HG03342 (cell line): ENCODE data around the gene SLC1A7.

Source experiments
- ATAC-seq: cut with Tn5 transposase; IDR thresholded peaks from one replicate; pipeline ENCODE4 v1.9.1; 2021; ENCODE audit warnings: mild to moderate bottlenecking, moderate library complexity; ENCODE audit not compliant: unreplicated experiment

SLC1A7 gene

DNA sequence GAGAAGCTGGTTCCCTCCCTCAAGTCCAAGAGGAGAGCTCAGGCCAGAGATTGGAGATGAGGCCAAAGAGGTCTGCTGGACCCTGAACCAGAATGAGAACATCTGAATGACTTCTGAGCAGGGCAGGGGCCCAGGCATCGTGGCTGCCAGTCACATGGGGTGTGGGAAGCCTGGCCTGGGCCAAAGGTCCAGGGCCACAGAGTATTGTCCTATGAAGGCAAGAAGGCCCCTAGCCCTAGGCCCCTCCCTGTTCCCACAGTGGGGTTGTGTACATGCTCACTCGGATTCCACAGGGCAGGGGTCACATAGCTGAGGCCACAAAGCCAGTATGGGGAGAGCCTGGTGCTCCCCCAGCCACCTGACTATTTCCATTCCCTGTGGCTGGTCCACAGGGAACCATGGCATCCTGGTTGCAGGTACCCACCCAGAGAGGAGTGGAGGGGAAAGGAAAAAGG is 18.5 kb upstream of the SLC1A7 start:
- no peak for ATAC-seq

DNA sequence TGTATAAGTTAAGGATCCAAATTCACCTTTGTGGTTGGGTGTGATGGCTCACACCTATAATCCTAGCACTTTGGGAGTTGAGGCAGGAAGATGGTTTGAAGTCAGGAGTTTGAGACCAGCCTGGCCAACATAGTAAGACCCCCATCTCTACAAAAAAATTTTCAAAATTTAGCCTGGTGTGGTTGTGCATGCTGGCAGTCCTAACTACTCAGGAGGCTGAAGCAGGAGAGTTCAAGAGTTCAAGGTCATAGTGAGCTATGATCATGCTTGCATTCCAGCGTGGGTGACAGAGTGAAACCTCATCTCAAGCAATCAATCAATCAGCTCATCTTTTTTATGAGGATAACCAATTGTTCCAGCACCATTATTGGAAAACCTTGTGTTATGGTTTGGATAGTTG is 16.5 kb upstream of the SLC1A7 start:
- no peak for ATAC-seq

DNA sequence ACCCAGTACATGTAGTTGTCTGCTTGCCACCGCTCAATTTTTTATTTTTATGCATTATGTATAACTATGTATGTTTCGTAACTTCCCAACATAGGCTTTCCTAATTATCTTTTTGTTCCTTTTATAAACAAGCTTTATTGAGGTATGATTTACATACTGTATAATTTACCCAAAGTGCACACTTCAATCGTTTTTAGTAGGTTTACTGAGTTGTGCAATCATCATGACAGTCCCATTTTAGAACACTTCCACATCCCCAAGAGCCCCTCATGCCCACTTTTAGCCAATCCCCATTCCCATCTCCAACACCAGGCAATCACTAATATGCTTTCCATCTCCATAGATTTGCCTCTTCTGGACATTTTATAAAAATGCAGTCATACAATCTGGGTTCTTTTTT is 14.3 kb upstream of the SLC1A7 start:
- ATAC-seq = no peak

DNA sequence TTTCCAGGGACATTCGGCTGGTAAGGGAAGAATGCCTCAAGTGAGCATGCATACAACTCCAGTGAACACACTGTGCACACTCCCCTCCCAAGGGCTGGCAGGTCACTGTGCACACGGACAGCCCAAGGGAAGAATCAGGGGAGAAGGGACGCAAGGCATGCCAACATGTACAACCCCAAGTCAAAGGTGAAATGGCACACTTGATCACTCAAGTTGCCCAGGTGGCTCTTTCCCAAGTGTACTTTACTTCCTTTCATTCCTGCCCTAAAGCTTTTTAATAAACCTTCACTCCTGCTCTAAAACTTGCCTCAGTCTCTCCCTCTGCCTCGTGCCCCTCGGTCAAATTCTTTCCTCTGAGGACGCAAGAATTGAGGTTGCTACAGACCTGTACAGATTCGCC is 13.5 kb upstream of the SLC1A7 start:
- ATAC-seq = no peak

DNA sequence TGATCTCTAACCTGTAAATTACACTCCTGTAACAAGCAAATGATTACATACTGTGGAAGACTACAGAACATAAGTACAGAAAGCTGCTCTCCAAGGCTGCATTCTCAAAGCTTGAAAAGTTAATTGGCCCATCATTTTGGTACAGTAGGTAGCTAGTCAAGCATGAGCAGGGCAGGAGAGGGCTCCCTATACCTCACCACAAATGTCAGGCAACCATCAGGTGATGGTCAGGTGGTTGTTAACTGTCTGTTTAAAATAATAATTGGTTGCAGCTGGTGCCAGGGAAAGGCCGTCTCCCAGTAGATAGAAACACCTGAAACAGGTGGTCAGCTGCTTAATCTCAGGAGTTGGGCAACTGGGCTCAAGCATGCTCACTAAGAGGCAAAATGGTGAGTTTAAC is 13.1 kb upstream of the SLC1A7 start:
- ATAC-seq = no peak

DNA sequence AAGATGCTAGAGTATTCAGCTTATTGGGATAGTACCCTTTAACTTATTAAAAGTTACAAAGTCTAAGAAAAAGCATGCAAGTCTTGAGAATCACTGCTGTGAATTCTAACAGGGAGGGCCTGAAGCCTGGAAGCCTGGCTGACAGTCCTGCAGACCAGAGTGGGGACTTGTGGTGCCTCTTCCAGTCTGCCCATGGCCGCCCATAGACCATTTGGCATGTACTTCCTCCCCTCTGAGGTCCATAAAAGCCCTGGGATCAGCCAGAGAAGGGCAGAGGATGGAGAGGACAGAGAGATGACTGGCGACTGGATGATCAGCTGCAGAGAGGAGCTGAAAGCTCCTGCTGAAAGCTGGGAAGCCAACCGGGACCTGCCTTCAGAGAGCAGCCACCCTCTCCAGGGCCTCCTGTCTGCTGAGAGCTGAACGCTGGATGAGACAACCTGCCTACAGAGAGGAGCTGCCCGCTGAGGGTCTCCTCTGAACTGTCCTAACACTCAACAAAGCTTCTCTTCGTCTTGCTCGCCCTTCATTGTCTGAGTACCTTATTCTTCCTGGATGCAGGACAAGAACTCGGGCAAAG is 12.5 kb upstream of the SLC1A7 start:
- no peak for ATAC-seq

DNA sequence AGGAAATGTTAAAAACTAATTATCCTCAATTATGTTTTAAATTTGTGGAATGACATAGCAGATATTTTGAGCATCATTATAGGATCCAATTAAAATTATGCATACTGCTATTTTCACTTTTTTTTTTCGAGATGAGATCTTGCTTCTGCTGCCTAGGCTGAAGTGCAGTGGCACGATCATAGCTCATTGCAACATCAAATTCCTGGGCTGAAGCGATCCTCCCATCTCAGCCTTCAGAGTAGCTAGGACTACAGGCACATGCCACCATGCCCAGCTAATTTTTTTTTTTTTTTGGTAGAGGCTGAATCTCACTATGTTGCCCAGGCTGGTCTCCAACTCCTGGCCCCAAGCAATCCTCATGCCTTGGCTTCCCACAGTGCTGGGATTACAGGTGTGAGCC is 11.3 kb upstream of the SLC1A7 start:
- no peak for ATAC-seq

DNA sequence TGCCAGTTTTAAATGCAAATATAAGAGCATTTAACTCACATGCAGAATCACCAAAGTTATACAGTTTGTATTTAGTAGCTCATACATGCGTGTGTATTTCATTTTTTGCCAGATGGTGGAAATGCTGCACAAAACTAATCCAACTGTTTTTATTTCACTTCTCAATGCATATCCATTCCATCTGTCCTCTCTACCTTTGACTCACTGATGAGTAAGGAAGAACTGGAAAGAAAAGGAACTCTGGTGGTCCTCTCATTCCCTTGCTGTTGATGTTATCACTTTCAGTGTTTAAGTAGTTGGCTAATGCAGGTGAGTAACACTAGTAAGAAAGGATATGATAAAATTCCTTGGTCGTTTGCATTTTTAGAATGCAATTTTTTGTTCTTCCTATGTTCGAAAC is 5.7 kb upstream of the SLC1A7 start:
- no peak for ATAC-seq

DNA sequence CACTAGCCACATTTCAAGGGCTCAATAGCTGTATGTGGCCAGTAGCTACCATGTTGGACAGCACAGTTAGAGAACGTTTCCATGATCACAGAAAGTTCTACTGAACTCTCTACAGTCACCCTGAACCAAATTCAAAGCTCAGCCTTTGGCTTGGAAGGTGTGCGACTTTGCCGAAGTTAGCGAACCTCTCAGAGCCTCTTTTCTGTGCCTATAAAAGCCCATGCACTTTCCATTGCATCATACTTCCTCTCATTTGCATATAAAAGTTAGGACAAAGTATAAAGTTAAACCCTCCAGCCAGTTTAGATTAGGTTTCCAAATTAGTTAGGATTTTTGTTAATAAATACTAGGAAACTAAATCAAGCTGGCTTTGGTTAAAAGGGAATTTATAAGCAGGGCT is 4.7 kb upstream of the SLC1A7 start:
- ATAC-seq = no peak

DNA sequence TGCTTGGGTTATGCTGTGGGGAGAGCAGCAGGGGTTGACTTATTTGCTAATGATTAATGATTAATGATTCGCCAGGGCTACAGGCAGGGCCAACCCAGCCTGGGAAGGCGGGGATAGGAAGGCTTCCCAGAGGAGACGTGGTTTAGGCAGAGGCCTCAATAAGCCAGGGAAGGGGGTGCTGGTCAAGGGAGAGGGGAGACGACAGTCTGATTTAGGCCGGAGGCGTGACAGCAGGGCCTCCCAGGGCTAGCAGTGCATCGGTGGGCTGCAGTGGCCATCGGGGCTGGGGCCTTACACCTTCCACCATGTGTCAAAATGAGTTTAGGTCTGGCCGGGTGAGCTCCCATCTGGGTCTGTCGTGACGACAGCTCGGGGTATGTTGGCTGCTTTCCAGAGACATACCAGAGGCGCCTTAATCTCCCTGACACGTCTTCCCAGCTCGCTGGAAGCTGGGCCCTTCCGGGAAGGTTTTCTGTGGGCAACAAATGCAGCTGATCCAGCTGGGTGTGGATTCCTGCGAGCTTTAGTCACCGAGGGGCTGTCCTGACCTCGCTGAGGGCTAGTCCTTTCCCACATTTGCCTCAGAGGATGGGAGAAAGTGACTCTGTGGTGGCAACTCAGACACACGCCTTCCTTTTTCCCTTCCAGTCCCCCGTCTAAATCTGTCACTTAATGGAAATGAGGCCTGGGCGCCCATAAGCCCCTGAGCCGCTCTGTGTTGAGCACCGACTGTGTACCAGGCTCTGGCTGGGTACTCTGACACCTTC is 3.7 kb upstream of the SLC1A7 start:
- no peak for ATAC-seq

DNA sequence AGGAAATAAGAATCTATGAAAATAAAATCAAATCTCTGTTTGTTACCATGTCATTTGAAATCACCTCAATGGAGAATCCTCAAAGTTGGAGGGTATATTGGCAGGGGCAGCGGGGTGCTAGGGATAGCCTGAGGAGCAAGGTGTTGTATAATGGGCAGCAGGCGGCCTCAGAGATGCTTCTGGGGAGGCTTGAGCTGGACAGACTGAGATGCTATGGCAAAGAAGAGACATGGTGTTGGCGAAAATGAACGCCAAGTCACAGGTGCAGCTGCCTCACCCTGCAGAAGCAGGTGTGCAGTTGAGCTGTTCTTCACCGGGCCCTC is 3.1 kb upstream of the SLC1A7 start:
- no peak for ATAC-seq

DNA sequence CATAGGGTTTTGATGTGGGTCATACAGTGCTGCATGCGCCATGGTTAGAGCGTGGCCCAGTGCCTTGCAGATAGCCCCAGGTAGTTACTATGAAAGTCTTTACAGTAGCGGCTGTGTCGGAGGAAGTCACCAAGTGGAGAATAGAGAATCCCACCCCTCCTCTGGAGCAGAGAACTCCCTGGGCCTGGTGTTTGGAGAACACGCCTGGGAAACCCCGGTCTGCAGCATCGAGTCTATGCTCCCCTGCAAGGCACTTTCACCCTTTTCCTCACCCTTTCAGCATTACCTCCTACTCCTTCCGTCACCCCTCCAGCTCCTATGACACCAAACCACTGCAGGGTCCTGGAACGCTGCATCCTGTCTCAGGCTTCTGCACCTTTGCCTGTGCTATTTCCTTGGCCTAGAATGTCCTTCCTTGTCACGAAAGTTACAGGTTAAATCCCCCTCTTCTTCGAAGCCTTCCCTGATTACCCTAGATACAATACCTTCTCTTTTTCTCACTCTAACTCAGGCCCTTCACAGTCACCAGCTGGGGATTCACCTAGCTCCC is 2.7 kb upstream of the SLC1A7 start:
- ATAC-seq = no peak

DNA sequence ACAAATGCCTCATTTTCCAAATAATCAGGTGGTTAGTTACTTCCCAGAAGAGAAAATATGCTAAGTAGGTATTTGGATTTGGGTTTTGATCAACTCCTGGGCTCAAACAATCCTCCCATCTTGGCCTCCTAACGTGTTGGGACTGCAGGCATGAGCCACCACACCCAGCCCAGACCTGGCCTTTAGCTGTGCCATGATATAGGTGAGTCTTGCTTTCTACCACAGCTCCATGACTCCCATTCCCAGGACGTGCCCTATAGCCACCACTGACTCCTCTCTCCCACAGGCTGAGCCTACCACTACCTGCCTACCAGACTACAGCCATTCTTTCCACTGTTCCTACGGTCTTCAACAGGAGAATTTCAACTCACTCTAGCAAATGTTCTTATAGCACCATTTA is 1.8 kb upstream of the SLC1A7 start:
- no peak for ATAC-seq

DNA sequence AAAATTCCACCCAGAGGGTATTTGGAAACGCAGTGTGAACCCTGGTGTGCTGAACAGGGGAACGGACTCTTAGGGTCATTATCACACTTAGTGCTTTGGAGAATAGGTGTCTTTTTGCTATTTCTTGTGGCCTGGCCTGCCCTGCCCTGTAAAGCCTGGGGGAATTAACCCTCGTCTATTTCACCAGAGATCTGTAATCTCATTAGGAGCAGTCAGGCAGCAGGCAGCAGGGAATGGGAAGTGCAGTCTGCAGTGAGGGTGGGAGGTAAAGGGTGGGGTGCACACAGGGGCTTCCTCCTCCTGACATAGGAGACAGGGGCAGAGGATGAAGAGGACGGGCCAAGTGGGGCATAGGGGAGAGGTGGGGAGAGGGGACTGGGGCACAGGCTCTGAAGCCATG is 1.1 kb upstream of the SLC1A7 start:
- no peak for ATAC-seq

DNA sequence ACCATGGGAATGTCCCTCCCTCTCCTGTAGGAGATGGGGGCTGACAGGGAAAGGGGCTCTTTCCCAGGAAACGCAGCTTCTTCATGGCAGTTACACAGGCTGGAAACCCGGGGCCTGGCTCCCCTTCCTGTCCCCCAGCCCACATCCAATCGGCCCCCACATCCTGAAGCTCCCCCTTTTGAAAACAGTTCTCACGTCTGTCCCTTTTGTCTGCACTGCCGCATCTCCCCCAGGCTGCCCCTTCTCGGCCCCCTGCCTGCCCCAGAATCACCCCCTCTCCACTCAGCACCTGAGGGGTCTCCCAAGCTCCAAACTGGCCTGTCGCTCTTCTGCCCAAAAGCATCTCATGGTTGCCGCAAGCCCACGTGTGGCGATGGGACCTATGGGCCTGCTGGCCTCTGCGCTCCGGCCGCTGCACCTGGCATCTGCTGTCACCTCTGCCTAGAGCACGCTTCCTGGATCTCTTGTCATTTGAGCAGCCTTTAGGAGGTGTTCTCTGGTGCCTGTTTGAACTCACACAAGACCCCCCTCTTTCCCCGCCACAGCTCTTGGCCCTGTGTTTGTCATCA is 867 bp downstream of the SLC1A7 start:
- ATAC-seq = no peak

DNA sequence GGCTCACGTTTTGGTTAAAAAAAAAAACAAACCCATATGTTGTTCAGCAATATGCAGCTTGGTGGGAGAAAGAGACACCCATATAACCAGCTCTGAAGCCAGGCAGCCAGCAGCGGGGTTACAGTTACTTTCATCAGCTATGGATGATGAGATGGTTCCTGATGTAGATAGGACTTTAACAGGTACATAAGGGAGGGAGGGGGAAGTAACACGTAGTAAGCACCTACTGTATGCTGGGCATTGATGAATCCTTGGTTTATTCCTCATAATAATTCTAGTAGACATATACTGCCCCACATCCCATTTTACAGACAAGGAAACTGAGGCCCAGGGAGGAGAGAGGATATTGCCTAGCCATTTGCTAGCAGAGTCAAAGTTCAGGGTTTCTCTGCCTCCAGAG is 2.0 kb downstream of the SLC1A7 start:
- no peak for ATAC-seq

DNA sequence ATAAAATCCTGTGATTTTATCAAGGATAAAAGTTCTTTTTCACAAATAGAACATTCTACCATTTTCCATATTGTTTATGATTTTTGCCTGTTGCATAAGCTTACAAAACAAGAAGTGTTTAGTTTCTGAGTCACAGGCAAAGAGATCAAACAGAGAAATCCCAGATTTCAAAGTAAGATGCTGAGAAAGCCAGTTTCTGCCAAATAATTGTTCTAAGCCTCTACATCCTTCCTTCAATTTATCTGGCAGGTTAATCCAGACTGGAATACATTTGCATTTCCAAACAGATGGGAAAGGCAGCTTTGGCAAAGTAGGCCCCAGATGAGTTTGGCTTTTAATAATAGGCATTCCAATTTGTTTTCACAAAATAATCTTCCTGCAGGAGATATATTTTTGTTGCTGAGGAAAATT is 2.5 kb downstream of the SLC1A7 start:
- no peak for ATAC-seq

DNA sequence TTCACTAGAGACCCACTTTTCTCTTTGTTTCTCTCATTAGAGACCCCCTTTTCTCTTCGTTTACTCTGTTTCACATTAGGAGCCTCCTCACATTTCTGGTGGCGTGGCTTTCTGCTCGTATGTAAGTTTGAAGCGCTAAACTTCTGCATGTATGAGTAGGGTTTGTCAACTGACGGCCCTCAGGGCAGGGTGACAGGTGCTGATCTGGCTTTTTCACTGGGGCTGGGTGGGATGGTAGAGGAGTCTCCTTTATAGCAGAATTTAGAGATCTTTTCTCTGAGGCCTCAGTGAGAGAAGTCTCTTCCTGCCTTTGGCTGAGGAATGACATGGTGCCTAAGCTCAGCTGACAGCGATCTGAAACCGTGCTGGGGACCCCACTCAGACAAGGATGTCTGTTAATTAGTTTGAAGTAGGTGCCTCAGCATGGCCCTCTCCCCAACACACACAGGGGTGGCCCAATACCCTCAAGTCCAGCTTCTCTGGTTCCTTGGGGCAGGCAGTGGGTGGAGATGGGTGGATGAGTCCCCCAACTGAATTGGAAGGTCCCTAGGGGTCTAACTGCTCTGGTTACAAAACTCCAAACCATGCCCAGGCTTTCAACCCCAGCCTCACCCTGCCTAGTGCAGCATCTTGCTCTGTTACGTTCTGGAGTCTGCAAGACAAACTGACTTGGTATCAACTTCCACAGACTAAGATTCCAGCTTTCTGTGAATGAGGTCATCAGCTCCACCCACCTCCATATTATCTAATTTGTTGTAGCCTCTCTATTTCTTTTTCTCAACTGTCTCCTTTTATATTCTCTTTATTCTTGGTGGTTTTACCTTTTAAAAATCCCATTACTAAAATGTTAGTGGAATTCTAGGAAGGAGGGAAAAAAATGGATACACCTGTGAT is 3.2 kb downstream of the SLC1A7 start:
- no peak for ATAC-seq

DNA sequence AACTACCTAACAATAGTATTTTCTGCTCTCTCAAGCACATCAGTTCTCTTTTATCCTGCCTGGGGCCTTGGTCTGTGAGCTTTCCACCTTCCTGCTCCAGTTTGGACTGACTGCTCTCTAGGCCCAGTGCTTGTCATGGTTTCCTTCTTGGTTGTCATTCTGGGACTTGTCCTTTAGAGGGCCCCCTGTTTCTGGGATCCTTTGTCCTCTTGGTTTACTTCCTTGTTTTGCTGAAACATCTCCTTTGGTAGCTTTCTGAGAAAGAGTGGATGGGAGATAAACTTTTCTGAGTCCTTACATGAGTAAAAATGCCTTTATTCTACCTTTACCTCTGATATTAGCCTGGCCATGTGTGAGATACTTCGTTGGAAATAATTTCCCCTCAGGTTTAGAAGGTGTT is 4.7 kb downstream of the SLC1A7 start:
- ATAC-seq = no peak

DNA sequence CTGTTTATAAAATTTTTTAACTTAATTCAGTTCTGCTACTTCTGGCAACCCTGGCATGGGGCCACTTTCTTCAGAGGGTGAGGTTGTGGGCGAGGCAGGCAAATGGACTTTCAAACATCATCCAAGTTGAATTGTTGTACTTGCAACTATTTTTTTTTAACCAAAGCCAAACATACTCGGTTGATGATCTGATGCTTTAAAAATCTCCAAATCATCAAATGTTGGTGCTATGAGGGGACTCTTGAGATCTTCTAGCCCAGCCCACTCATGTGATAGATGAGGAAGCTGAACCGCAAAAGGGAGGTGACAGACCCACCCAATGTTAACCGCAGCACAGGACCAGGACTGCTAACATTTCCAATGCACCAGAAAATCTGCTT is 6.7 kb downstream of the SLC1A7 start:
- no peak for ATAC-seq

DNA sequence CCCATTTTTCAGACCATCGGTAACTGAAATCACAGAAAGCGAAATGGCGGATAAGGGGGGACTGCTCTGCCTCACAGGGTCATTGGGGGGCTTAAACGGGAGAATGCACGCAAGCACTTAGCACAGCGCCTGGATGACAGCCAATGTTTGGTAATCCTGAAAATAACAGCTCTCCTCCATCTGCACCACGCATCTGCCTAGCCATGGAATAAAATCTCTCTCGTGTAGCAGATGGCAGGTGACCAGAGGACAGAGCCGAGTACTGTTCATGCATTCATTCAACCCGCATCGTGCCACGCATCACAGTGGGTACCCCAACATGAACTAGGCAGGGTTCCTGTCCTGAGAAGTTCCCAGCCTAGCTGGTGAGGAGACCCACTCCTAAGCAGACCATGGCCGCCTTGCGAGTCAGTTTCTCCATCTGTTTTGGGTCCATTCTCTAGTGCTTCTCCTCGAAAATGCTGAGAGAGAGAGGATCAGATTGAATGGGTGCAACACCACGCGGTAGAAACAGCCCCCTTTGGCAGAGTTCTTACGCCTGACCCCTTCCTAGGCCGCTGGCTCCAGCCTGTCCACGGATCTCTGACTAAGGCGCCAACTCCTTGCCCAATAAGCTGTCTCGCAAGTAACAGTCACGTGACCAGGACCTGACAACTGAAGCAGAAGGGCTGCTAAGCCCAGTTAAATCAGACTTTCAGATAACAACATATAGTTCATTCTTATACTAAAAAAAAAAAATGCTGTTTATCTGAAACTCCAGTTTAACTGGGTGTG is 7.3 kb downstream of the SLC1A7 start:
- no peak for ATAC-seq
